Measurements from ENCODE around the gene PIAS4. TPM values are rescaled to one million over a fixed set of nuclear protein-coding genes. Genes with fewer than 3 reads are reported as not detected.

PIAS4 gene
- total RNA-seq, 1 donor, result 21.4 TPM

DNA sequence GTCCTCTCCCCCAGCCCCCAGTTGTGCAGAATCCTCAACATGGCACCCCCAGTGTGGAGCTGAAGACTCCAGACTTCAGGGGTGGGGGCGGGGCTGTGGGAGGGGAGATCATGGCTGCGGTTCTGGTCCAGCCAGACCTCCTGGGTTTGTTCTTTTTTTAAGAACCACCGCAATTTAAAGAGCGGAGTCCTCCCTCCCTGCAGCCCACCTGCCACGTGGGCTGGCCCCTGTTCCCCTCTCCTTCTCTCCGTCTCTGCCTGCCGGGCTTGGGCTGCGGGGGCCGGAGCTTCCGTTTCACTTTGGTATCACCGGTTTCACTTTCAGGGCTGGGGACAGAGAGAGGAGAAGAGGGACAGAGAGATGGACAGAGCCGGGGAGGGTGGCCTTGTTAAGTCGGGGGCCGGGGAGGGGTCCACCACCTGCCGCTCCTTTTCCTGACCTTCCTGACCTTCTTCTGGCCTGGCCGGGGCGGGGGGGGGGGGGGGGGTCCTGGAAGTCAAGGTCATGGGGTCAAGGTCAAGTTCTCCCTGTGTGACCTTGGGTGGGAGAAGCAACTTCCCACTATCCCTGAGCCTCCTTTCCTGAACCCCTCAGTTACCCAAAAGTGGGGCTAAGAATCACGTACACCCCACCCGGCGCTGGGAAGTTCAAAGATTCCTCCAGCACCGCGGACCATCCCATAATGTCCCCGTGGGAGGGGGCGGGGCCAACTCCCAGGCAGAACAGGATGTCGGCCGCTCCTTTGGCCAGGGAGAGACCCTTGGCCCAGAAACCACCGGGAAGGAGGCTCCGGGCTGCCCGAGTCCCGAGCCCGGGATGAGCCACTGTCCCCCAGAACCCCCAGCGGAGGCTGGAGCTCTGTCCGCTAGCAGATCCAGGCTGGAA is 70.5 kb downstream of the PIAS4 start:
- H2AFZ ChIP-seq (ENCODE audit: low read length), result peak overlapping the region; percentile 91
- DNase-seq (ENCODE audit: insufficient read length, low spot score, missing footprints), result peak; percentile 91

GRCh38 chr19:4080473-4080872 is 72.9 kb downstream of the PIAS4 start:
- no peak for DNase-seq (ENCODE audit: insufficient read length, low spot score, missing footprints)
- Histone ChIP-seq H3K79me2 (ENCODE audit: insufficient read depth, low read length) (no peaks in the 10 kb centered on the region), H4K20me1 (ENCODE audit: insufficient read depth, low read length) (no peaks in the 10 kb centered on the region), H3K4me1 (ENCODE audit: insufficient read depth, low read length) (peaks cover under 1% of the 10 kb centered on the region), H2AFZ (ENCODE audit: low read length) (no peak overlapping the region), H3K4me2 (ENCODE audit: insufficient read depth, low read length) (no peak overlapping the region), H3K4me3 (ENCODE audit: insufficient read depth, low read length) (no peak overlapping the region), H3K36me3 (ENCODE audit: insufficient read depth, low read length) (no peaks in the 10 kb centered on the region), H3K27ac (ENCODE audit: low read depth, low read length) (no peak overlapping the region), H3K9me3 (ENCODE audit: low read depth, low read length) (no peaks in the 10 kb centered on the region), H3K27me3 (ENCODE audit: insufficient read depth, low read length) (no peaks in the 10 kb centered on the region)
- TF ChIP-seq, protein P1, sequence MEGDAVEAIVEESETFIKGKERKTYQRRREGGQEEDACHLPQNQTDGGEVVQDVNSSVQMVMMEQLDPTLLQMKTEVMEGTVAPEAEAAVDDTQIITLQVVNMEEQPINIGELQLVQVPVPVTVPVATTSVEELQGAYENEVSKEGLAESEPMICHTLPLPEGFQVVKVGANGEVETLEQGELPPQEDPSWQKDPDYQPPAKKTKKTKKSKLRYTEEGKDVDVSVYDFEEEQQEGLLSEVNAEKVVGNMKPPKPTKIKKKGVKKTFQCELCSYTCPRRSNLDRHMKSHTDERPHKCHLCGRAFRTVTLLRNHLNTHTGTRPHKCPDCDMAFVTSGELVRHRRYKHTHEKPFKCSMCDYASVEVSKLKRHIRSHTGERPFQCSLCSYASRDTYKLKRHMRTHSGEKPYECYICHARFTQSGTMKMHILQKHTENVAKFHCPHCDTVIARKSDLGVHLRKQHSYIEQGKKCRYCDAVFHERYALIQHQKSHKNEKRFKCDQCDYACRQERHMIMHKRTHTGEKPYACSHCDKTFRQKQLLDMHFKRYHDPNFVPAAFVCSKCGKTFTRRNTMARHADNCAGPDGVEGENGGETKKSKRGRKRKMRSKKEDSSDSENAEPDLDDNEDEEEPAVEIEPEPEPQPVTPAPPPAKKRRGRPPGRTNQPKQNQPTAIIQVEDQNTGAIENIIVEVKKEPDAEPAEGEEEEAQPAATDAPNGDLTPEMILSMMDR (IDR thresholded peaks at IDR 0.05; ENCODE audit: extremely low read depth, low read depth, low read length), result no peak

More for the DNA sequence above, 70.5 kb downstream of the PIAS4 start:
- Histone ChIP-seq H3K36me3 (ENCODE audit: insufficient read depth, low read length) (no peaks in the 10 kb centered on the region), H3K4me1 (ENCODE audit: insufficient read depth, low read length) (peaks cover 6% of the 10 kb centered on the region), H3K4me2 (ENCODE audit: insufficient read depth, low read length) (peak overlapping the region; percentile 83), H3K27ac (ENCODE audit: low read depth, low read length) (peak overlapping the region; percentile 53), H3K27me3 (ENCODE audit: insufficient read depth, low read length) (no peaks in the 10 kb centered on the region), H3K4me3 (ENCODE audit: insufficient read depth, low read length) (peak overlapping the region; percentile 79), H3K79me2 (ENCODE audit: insufficient read depth, low read length) (no peaks in the 10 kb centered on the region), H3K9me3 (ENCODE audit: low read depth, low read length) (no peaks in the 10 kb centered on the region), H4K20me1 (ENCODE audit: insufficient read depth, low read length) (no peaks in the 10 kb centered on the region)
- TF ChIP-seq, protein P1 (IDR thresholded peaks at IDR 0.05; ENCODE audit: extremely low read depth, low read depth, low read length), result no peak

- no peak overlapping the region for H3K27ac ChIP-seq (ENCODE audit: low read depth, low read length)
- no peaks in the 10 kb centered on the region for H3K79me2 ChIP-seq (ENCODE audit: insufficient read depth, low read length)
- no peaks in the 10 kb centered on the region for H3K9me3 ChIP-seq (ENCODE audit: low read depth, low read length)
- H4K20me1 ChIP-seq (ENCODE audit: insufficient read depth, low read length), result no peaks in the 10 kb centered on the region
- peaks cover 2% of the 10 kb centered on the region for H3K27me3 ChIP-seq (ENCODE audit: insufficient read depth, low read length)
- TF ChIP-seq, protein P1 (IDR thresholded peaks at IDR 0.05; ENCODE audit: extremely low read depth, low read depth, low read length), result no peak
- H3K36me3 ChIP-seq (ENCODE audit: insufficient read depth, low read length), result no peaks in the 10 kb centered on the region
- H3K4me2 ChIP-seq (ENCODE audit: insufficient read depth, low read length), result no peak overlapping the region
- H2AFZ ChIP-seq (ENCODE audit: low read length), result no peak overlapping the region
- DNase-seq (ENCODE audit: insufficient read length, low spot score, missing footprints), result peak; percentile 64
- H3K4me3 ChIP-seq (ENCODE audit: insufficient read depth, low read length), result no peak overlapping the region
- H3K4me1 ChIP-seq (ENCODE audit: insufficient read depth, low read length), result no peaks in the 10 kb centered on the region
Measured at GRCh38 chr19:4081441-4082129, 74.0 kb downstream of the PIAS4 start.

- Histone ChIP-seq H4K20me1 (ENCODE audit: insufficient read depth, low read length) (no peaks in the 10 kb centered on the region), H3K4me2 (ENCODE audit: insufficient read depth, low read length) (no peak overlapping the region), H3K9me3 (ENCODE audit: low read depth, low read length) (no peaks in the 10 kb centered on the region), H3K36me3 (ENCODE audit: insufficient read depth, low read length) (no peaks in the 10 kb centered on the region), H2AFZ (ENCODE audit: low read length) (no peak overlapping the region), H3K4me1 (ENCODE audit: insufficient read depth, low read length) (no peaks in the 10 kb centered on the region), H3K27me3 (ENCODE audit: insufficient read depth, low read length) (peaks cover 4% of the 10 kb centered on the region), H3K79me2 (ENCODE audit: insufficient read depth, low read length) (no peaks in the 10 kb centered on the region), H3K4me3 (ENCODE audit: insufficient read depth, low read length) (no peak overlapping the region), H3K27ac (ENCODE audit: low read depth, low read length) (no peak overlapping the region)
- TF ChIP-seq, protein P1 (IDR thresholded peaks at IDR 0.05; ENCODE audit: extremely low read depth, low read depth, low read length), result no peak
- DNase-seq (ENCODE audit: insufficient read length, low spot score, missing footprints), result peak; percentile 13
Measured at GRCh38 chr19:4082172-4082571, 74.6 kb downstream of the PIAS4 start.

All from osteoblast (primary cell).